Upper lobe of right lung (tissue), 1 donor: ENCODE data around the gene WDR74. TPM values are rescaled to one million over a fixed set of nuclear protein-coding genes. Genes with fewer than 3 reads are reported as not detected.
"Not testable (repeated sequence)": the region's sequence is repeated elsewhere in the genome, so short reads cannot be mapped to it uniquely, and the experiment has no call there.

ENCODE experiments used
- ATAC-seq: fragments of 200-7000 bp; cut with Tn5 transposase; one replicate; pipeline ENCODE4 v1.9.1; 2020; ENCODE audit warnings: mild to moderate bottlenecking, moderate library complexity
- DNase-seq: peaks from one replicate; pipeline ENCODE4 v3.0.0-alpha.2; 2020
- H3K27ac ChIP-seq: fragments of 200-600 bp; one replicate; pipeline ENCODE4 v1.8.0; 2022
- H3K27me3 ChIP-seq: fragments of 200-600 bp; one replicate; pipeline ENCODE4 v1.8.0; 2022; ENCODE audit warnings: mild to moderate bottlenecking
- H3K36me3 ChIP-seq: fragments of 200-600 bp; one replicate; pipeline ENCODE4 v1.8.0; 2022
- H3K4me1 ChIP-seq: fragments of 200-600 bp; one replicate; pipeline ENCODE4 v1.8.0; 2022
- H3K4me3 ChIP-seq: fragments of 200-600 bp; one replicate; pipeline ENCODE4 v1.8.0; 2022; ENCODE audit warnings: mild to moderate bottlenecking
- H3K9me3 ChIP-seq: fragments of 200-600 bp; one replicate; pipeline ENCODE4 v1.8.0; 2022
- CTCF ChIP-seq: fragments of 200-600 bp; IDR thresholded peaks from one replicate; pipeline ENCODE4 v1.8.0; 2022; ENCODE audit warnings: antibody characterized with exemption
- intact Hi-C: fragments of 100-400 bp; cut with DNase I; formaldehyde crosslinking; loops from one replicate; pipeline ENCODE4 v1.11.0; 2022
- total RNA-seq: library from RNA; stranded (reverse); fragmentation: NEBNext Ultra II Directional; extraction: Animal tissue kit (Norgen Biotek cat#: 25700); gene quantifications from one replicate; pipeline ENCODE4 v1.2.1, GENCODE V29; 2021
- donor health status: DM: no; HTN: yes; CAD: no; lungs with severe emphysema.

Gene WDR74
- total RNA-seq, 1 donor from 2014 or later = 43.9 TPM

DNA sequence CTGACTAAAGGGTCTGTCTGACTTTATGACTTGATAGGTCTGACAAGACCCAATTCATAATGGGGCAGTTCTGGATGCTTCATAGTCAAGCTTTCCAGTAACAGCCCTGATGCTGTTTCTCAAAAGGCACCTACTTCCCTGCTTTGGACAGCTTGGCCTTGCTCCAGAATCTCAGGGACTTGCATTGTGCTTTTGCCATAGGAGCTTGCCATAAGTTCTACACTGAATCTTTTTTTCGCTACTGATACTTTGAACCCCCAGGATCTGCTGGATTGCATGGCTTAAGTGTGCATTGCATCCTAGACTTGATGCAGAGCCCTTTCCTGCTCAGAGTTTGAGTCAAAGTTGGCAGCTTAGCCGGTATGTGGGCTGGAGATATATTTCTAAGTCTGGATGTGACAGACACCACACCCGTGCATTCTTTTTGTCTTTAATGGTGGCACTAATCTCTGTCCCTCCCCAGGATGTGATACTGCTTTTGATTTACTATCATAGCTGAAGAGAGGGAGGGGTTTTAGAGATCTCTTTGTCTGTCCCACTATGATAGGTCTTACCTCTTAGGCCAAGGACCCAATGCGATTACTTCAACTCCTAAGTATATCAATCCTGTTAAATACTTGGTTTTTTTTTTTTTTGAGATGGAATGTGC lies 24.4 kb upstream of the WDR74 start:
- Histone ChIP-seq H3K9me3 (no peaks in the 10 kb centered on the region), H3K27ac (no peak overlapping the region), H3K36me3 (no peaks in the 10 kb centered on the region), H3K4me1 (no peaks in the 10 kb centered on the region), H3K4me3 (no peak overlapping the region), H3K27me3 (no peaks in the 10 kb centered on the region)
- no peak for TF ChIP-seq CTCF
- DNase-seq = no peak
- intact Hi-C loops = no loop called here
- no peak for ATAC-seq

DNA sequence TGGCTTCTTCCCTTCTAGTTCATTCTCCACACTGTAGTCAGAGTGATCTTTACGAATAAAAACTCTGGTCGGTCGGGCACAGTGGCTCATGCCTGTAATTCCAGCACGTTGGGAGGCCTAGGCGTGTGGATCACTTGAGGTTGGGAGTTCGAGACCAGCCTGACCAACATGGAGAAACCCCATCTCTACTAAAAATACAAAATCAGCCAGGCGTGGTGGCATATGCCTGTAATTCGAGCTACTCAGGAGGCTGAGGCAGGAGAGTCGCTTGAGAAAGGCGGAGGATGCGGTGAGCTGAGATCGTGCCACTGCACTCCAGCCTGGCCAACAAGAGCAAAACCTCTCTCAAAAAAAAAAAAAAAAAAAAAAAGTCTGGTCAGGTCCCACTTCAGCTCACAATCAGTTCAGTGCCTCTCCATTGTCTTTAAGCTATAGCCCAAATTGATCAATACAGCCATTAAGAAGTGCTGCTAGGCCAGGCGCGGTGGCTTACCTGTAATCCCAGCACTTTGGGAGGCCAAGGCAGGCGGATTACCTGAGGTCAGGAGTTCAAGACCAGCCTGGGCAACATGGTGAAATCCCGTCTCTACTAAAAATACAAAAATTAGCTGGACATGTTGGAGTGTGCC lies 22.3 kb upstream of the WDR74 start:
- DNase-seq, intact Hi-C loops: not testable (repeated sequence)

DNA sequence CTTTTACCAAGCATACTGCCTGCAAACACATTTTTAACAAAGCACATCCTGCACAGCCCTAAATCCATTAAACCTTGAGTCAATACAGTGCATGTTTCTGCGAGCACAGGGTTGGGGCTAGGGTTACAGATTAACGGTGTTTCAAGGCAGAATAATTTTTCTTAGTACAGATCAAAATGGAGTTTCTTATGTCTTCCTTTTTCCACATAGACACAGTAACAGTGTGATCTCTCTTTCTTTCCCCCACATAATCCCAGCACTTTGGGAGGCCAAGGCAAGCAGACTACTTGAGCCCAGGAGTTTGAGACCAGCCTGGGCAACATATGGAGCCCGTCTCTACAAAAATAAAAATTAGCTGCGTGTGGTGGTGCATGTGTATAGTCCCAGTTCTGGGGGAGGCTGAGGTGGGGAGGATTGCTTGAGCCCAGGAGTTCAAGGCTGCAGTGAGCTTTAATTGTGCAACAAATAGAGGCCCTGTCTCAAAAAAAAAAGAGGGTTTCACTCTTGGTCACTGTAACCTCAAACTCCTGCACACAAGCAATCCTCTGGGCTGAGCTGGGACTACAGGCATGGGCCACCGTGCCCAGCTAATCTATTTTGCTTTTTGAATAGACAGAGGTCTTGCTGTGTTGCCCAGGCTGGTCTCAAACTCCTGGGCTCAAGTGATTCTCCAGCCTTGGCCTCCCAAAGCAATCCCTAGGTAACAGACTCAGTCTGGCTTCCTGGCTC lies 21.6 kb upstream of the WDR74 start:
- no peak overlapping the region for H3K4me3 ChIP-seq
- H3K36me3 ChIP-seq = no peaks in the 10 kb centered on the region
- intact Hi-C loops = no loop called here
- H3K9me3 ChIP-seq = no peaks in the 10 kb centered on the region
- no peaks in the 10 kb centered on the region for H3K27me3 ChIP-seq
- peaks cover 6% of the 10 kb centered on the region for H3K4me1 ChIP-seq
- ATAC-seq (no peak), DNase-seq (no peak)
- TF ChIP-seq CTCF = no peak
- no peak overlapping the region for H3K27ac ChIP-seq

More for the DNA sequence above, 22.3 kb upstream of the WDR74 start:
- not testable (repeated sequence) for H3K4me1 ChIP-seq, H3K27ac ChIP-seq, H3K27me3 ChIP-seq, H3K9me3 ChIP-seq, ATAC-seq, H3K36me3 ChIP-seq, H3K4me3 ChIP-seq

- ATAC-seq, DNase-seq, H3K27me3 ChIP-seq, H3K27ac ChIP-seq, H3K9me3 ChIP-seq, H3K4me3 ChIP-seq, H3K36me3 ChIP-seq: not testable (repeated sequence)
- intact Hi-C loops = loop anchor here (10.0 kb wide), 1 partner anchor 64 kb away; the partner anchor contains the start of gene TMEM223
- H3K4me1 ChIP-seq = peaks cover 15% of the 10 kb centered on the region
Observed at GRCh38 chr11:62859281-62859703, 19.9 kb upstream of the WDR74 start.

- DNase-seq = no peak
- H3K27ac ChIP-seq = no peak overlapping the region
- peaks cover 26% of the 10 kb centered on the region for H3K4me1 ChIP-seq
- H3K36me3 ChIP-seq = peaks cover 17% of the 10 kb centered on the region
- no peaks in the 10 kb centered on the region for H3K27me3 ChIP-seq
- no peaks in the 10 kb centered on the region for H3K9me3 ChIP-seq
- intact Hi-C loops = loop anchor here (10.0 kb wide), 1 partner anchor 63 kb away; the partner anchor contains the start of gene TMEM223
- no peak for TF ChIP-seq CTCF
- no peak for ATAC-seq
- H3K4me3 ChIP-seq = no peak overlapping the region
Observed at GRCh38 chr11:62858201-62858600, 18.8 kb upstream of the WDR74 start.

GRCh38 chr11:62857541-62857982 lies 18.2 kb upstream of the WDR74 start:
- DNase-seq (no peak), ATAC-seq (no peak)
- Histone ChIP-seq H3K4me3 (no peak overlapping the region), H3K27me3 (no peaks in the 10 kb centered on the region), H3K9me3 (no peaks in the 10 kb centered on the region), H3K36me3 (peaks cover 24% of the 10 kb centered on the region), H3K4me1 (peaks cover 27% of the 10 kb centered on the region), H3K27ac (no peak overlapping the region)
- intact Hi-C loops = loop anchor here (10.0 kb wide), 1 partner anchor 63 kb away; the partner anchor contains the start of gene TMEM223
- no peak for TF ChIP-seq CTCF
